ENCODE measurements around the gene CUL1. TPM values are rescaled to one million over a fixed set of nuclear protein-coding genes. Genes with fewer than 3 reads are reported as not detected.

CUL1 gene
- total RNA-seq, 1 experiment from 2014 or later = 72.3 TPM

GRCh38 chr7:148723846-148724245 is 25.1 kb downstream of the CUL1 start:
- H2BK120ac ChIP-seq (ENCODE audit: low read depth, low read length, poor library complexity, severe bottlenecking) = no peak overlapping the region
- H3K18ac ChIP-seq (ENCODE audit: insufficient read length, low read depth, low read length) = no peak overlapping the region
- H3K4me1 Mint-ChIP-seq = peaks cover 30 to 41% of the 10 kb centered on the region in 2 experiments
- H3K27me3 Mint-ChIP-seq (ENCODE audit: low read depth) = no peaks in the 10 kb centered on the region
- no peak overlapping the region for H3K14ac ChIP-seq (ENCODE audit: insufficient read depth, low read length)
- no peak overlapping the region for H2BK12ac ChIP-seq (ENCODE audit: insufficient read length, low read depth, low read length)
- no peak overlapping the region for H2AFZ ChIP-seq (ENCODE audit: low read length)
- H4K91ac ChIP-seq (ENCODE audit: insufficient read length, low read depth, low read length) = no peak overlapping the region
- H3K4me1 ChIP-seq (ENCODE audit: insufficient read depth, low read length) = no peaks in the 10 kb centered on the region
- no peaks in the 10 kb centered on the region; a peak in 1 of 5 replicates for H3K9me3 Mint-ChIP-seq
- no peak for DNase-seq
- no peaks in the 10 kb centered on the region for H3K23me2 ChIP-seq (ENCODE audit: insufficient read length, low read depth, low read length, poor library complexity, severe bottlenecking)
- peaks cover 60% of the 10 kb centered on the region; the same call in 1 of the 2 replicates for H3K79me2 ChIP-seq (ENCODE audit: insufficient read depth, low read length)
- H3K27ac ChIP-seq (ENCODE audit: insufficient read length, low read depth, low read length) = no peak overlapping the region
- H3K27me3 ChIP-seq (ENCODE audit: insufficient read depth, low read length) = no peaks in the 10 kb centered on the region
- H3K9ac ChIP-seq (ENCODE audit: extremely low read depth, insufficient read length, low read length) = no peak overlapping the region
- no peaks in the 10 kb centered on the region for H4K20me1 ChIP-seq (ENCODE audit: control insufficient read depth, insufficient read depth, insufficient read length)
- H3K4ac ChIP-seq (ENCODE audit: low read depth, low read length) = no peak overlapping the region
- H3K79me1 ChIP-seq (ENCODE audit: insufficient read depth, low read depth, low read length, poor library complexity, severe bottlenecking) = peaks cover 8% of the 10 kb centered on the region
- H2BK5ac ChIP-seq (ENCODE audit: insufficient read length, low read length) = no peak overlapping the region
- H3K9me3 ChIP-seq (ENCODE audit: control insufficient read depth, low read depth, low read length) = no peaks in the 10 kb centered on the region
- no peak overlapping the region for H3K23ac ChIP-seq (ENCODE audit: insufficient read length, low read depth, low read length)
- H3K4me3 Mint-ChIP-seq = no peak overlapping the region
- no peak overlapping the region; a peak in 2 of 7 replicates for H3K27ac Mint-ChIP-seq
- H4K5ac ChIP-seq (ENCODE audit: insufficient read length, low read depth, low read length) = no peak overlapping the region
- H2AK5ac ChIP-seq (ENCODE audit: insufficient read length, low read length) = no peak overlapping the region
- H2BK20ac ChIP-seq (ENCODE audit: low read depth, low read length, poor library complexity, severe bottlenecking) = no peak overlapping the region
- H3K4me2 ChIP-seq (ENCODE audit: insufficient read depth, insufficient read length, low read length) = no peak overlapping the region
- no peak overlapping the region for H2BK15ac ChIP-seq (ENCODE audit: low read depth, low read length)
- no peak overlapping the region for H4K8ac ChIP-seq (replicated peaks; ENCODE audit: insufficient read length, low read depth, low read length)
- no peak for TF ChIP-seq CTCF (conservative IDR thresholded peaks at IDR 0.05)
- whole genome bisulfite sequencing (ENCODE audit: extremely low coverage, insufficient read length, low lambda C conversion rate) = no CpG with 5 or more reads among the region's 3 CpGs
- H3K56ac ChIP-seq (ENCODE audit: insufficient read length, low read depth, low read length) = no peak overlapping the region
- no peak overlapping the region for H3T11ph ChIP-seq (ENCODE audit: low read length)
- peaks cover 0 to 7% (median 6%) of the 10 kb centered on the region in 3 experiments; a peak in 3 of 7 replicates for H3K36me3 Mint-ChIP-seq (ENCODE audit: insufficient read depth in 1 of 3, low read depth in 3 of 3)
